Keratinocyte (primary cell): ENCODE data around the gene CRK.

Experiments
- CTCF ChIP-seq, 3 experiments: IDR thresholded peaks in 1 of 3; conservative IDR thresholded peaks in 1 of 3; optimal IDR thresholded peaks in 1 of 3; 2 replicates in 2 of 3; 3 replicates in 1 of 3; pipeline versions ENCODE3 to v1.5.1; 2011; ENCODE audit warnings: low read length in 3 of 3, mild to moderate bottlenecking in 3 of 3, moderate library complexity in 2 of 3, control low read depth in 1 of 3, inconsistent platforms in 1 of 3; ENCODE audit not compliant: insufficient read depth in 2 of 3; ENCODE audit errors: extremely low read depth in 1 of 3
- EZH2 ChIP-seq: IDR thresholded peaks from one replicate; pipeline ENCODE4 v1.6.1; 2012; ENCODE audit warnings: inconsistent platforms, mild to moderate bottlenecking, low read length, moderate library complexity

- no peak for TF ChIP-seq CTCF (optimal IDR thresholded peaks at IDR 0.05 in 1 of 3, IDR thresholded peaks at IDR 0.05 in 1 of 3, conservative IDR thresholded peaks at IDR 0.05 in 1 of 3; ENCODE audit: extremely low read depth in 1 of 3, insufficient read depth in 2 of 3, low read length in 3 of 3)
- no peak for TF ChIP-seq EZH2
Observed at GRCh38 chr17:1446201-1446600, 9.8 kb downstream of the CRK start.
